ENCODE data around the gene CCL21. TPM values are rescaled to one million over a fixed set of nuclear protein-coding genes. Genes with fewer than 3 reads are reported as not detected.

The CCL21 gene
- total RNA-seq, 2 donors from 2014 or later, result 27.0 to 27.5 TPM

Other genes with a start within 250 kb of the CCL21 start
- gene ENHO, start 187.1 kb downstream of the CCL21 start, total RNA-seq, result 1 to 10 TPM in 1 of 2 donors, under 1 TPM in 1; 0.89 to 2.3 TPM
- 10 to 100 TPM in 1 of 2 donors, 1 to 10 TPM in 1; 6.4 to 13.1 TPM for gene CNTFR, start 120.4 kb downstream of the CCL21 start, total RNA-seq
- 10 to 100 TPM; 36.4 to 40.7 TPM for gene RPP25L, start 98.0 kb downstream of the CCL21 start, total RNA-seq
- gene DCTN3, start 89.6 kb downstream of the CCL21 start, total RNA-seq, result 10 to 100 TPM; 53.7 to 59.4 TPM
- not detected for gene ARID3C, start 81.1 kb downstream of the CCL21 start, total RNA-seq
- 10 to 100 TPM; 47.7 to 58.4 TPM for gene SIGMAR1, start 72.3 kb downstream of the CCL21 start, total RNA-seq
- 10 to 100 TPM; 49.6 to 50.5 TPM for gene GALT, start 63.5 kb downstream of the CCL21 start, total RNA-seq
- 10 to 100 TPM; 18.6 to 22.4 TPM for gene IL11RA, start 58.0 kb downstream of the CCL21 start, total RNA-seq
- not detected for gene CCL27, start 47.5 kb downstream of the CCL21 start, total RNA-seq
- 1 to 10 TPM in 1 of 2 donors, not detected in 1; 2.6 TPM for gene CCL19, start 18.9 kb downstream of the CCL21 start, total RNA-seq
- under 1 TPM; 0.12 to 0.22 TPM for gene PHF24, start 248.1 kb upstream of the CCL21 start, total RNA-seq

All from left colon (tissue), 2 donors.